ENCODE data around the gene DYNC2H1.

DYNC2H1 gene

DNA sequence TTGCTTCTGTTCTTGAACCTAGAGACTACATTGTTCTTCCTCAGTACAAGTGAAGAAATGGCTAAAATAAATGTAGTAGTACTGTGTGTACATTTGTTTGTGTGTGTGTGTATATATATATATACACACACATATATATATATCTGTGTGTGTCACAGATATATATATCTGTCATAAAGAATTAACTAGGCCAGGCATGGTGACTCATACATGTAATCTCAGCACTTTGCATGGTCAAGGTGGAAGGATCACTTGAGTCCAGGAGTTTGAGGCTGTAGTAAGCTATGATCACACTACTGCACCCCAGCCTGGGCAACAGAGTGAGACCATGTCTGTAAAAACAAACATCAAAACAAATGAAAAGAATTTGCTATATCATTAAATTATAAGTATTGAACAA is 164.8 kb downstream of the DYNC2H1 start:
- no peak for DNase-seq (ENCODE audit: low read depth, low spot score)

DNA sequence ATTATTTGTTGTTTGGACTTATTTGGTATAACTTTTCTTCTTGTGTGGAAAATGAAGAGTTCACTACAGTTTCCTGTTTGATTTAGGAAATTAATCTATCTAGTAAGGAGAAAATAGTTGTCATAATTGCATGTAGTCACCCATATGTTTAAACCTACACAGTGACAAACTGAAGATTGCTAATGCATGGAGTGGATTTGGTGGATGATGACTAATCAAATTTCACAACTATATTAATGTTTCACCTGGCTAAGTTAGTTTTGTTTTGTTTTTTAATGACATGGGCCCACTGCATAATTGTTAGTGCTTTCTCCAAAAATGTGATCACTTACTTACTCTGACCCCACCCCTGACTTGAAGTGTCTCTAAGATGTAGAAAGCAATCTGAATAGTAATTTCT is 170.6 kb downstream of the DYNC2H1 start:
- no peak for DNase-seq (ENCODE audit: low read depth, low spot score)

DNA sequence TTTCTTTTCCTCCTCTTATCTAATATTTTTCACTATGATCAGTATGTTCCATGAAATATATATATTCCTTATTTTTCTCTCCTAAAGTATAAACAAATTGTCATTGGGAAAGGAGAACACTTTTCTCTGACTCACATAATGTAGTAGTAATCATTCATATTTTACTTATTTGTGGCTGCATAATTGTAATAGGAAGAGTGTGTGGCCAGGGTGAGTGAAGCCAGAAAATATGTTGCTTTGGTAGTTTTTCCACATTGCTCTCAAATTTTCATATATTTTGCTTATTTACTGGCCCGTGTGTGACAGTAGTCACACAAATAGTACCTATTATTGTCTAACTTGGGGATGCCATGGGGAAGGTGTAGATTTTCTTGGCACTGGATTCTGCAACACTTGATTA is 172.1 kb downstream of the DYNC2H1 start:
- DNase-seq (ENCODE audit: low read depth, low spot score) = no peak

DNA sequence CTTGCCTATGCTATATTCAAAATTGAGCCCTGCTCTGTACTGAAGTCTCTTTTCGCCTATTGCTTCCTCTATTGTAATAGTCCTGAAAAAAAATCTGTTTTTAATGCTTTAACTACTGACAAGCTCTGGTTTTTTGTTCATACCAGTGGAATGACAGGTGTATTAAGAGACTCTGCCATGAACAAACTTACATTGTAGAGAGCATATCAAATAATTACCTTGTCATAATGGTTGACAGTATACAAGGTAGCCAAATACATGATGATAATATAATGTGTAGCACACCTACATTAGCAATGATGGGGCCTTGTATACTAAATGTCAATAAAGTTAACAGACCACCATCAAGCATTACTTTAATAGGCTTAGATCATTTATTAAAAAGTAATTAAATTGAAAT is 175.0 kb downstream of the DYNC2H1 start:
- DNase-seq (ENCODE audit: low read depth, low spot score) = no peak

DNA sequence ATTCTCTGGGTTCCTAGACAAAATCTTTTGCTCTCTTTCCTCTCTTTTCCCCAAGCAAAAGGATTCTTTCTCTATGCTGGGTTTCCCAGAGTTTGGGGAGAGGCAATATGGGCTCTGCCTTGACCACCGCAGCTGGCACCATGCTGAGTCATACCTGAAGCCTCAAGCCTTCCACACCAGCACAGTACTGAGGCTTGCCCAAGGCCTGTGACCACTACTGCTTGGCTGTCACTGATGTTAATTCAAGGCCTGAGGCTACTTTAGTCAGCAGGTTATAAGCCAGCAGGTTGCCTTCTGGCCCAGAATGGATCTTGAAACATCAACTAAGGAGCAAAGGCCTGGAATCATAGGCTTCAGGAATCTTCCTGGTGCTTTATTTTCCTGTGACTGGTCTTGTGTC is 185.3 kb downstream of the DYNC2H1 start:
- DNase-seq (ENCODE audit: low read depth, low spot score) = no peak

DNA sequence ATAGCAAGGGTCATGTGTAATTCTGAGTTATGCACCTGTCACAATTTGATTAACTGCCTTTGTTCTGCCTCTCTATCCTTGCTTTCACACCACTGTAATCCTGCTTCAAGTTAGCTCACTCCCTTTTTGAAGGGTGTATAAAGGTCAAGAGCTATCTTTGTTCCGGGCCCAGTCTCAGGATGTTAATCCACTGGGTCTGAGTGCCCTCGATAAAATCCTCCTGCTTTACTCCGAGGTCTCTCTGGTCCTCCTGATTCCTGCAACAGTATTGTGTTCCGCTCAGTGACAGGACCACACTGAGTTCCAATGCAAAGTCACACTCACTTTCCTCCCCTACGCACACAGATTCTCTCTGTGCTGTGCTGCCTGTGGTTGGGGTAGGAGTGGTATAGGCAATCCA is 186.5 kb downstream of the DYNC2H1 start:
- no peak for DNase-seq (ENCODE audit: low read depth, low spot score)

DNA sequence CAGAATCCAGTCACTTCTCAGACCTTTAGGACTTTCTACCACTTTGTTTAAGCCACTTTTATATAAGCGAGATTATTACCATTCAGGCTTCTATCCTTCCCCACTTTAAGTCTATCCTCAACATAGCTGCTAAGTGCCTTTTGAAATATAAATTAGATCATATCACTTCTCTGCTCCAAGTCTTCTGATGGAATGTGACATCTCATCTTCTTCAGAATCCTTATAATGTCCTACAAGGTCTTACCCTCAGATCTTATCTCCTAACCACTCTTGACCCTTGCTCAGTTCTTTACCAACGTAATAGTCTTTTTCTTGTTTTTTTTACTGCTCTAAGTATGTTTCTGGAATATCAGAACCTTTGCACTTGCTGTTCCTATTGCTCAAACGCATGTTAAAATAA is 188.7 kb downstream of the DYNC2H1 start:
- no peak for DNase-seq (ENCODE audit: low read depth, low spot score)

DNA sequence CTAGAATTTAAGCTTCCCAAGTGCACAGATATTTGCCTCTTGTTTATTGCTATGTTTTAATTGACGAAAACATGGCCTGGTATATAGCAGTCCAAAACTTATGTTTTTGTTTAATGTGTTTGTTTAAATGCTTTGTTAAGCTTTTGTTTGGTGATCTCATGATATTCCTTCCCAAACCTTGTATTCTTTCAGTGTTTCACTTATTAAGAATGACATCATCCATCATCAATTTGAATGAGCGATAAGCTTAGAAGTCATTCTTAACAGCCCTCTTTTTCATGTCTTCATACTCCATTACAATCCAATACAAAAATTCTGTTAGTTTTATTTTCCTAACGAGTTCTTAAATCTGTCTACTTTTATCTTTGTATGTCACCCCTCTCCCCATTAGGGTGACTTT is 206.0 kb downstream of the DYNC2H1 start:
- no peak for DNase-seq (ENCODE audit: low read depth, low spot score)

DNA sequence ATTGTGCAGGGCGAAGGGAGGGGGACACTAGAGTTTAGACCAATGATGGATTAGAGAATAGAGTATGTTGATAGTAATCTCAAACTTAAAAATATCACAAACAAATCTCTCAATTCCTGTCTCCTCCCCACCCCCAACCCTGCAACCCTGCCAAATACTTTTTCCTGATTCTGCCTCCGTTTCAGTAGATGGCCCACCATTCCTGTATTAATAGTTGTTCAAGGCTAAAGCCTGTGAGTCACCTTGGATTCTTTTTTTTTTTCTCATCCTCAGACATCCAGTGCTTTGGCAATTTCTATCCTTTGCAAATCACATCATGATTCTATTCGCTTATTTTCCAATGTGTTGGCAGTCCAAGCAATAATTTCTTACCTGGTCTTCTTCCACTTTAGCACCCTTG is 207.9 kb downstream of the DYNC2H1 start:
- DNase-seq (ENCODE audit: low read depth, low spot score) = no peak

DNA sequence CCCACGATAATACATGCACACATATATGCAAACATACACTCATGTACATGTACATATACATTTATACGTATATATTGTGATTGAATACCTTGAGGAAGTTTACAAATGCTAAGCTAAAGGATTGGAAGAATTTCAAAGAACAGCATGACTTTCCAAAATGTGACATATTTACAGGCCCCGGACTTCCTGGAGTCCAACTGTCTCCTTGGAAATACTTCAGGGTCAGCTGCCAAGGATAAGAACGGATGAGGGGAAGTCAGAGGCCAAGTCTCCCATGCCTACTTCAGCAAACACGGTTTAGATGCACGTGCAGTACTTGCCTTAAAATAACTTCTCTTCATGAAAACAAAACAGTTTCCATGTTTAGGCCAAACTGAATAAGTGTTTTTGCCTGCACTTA is 213.6 kb downstream of the DYNC2H1 start:
- no peak for DNase-seq (ENCODE audit: low read depth, low spot score)

DNA sequence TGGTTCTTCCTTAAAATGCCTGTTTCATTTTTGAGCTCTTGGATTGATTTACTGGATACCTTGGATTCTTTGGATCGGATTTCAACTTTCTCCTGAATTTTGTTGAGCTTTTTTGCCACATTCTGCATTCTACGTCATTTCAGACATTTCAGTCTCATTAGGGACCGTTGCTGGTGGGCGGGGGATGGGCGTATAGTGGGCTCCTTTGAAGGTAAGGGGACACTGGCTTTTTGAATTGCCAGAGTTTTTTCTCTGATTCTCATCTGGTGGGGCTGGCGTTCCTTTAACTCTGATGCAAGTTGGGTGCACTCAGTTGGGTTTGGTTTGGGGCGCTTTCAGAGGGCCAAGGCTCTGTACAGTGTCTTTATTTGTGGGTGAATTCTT is 216.5 kb downstream of the DYNC2H1 start:
- DNase-seq (ENCODE audit: low read depth, low spot score) = no peak

DNA sequence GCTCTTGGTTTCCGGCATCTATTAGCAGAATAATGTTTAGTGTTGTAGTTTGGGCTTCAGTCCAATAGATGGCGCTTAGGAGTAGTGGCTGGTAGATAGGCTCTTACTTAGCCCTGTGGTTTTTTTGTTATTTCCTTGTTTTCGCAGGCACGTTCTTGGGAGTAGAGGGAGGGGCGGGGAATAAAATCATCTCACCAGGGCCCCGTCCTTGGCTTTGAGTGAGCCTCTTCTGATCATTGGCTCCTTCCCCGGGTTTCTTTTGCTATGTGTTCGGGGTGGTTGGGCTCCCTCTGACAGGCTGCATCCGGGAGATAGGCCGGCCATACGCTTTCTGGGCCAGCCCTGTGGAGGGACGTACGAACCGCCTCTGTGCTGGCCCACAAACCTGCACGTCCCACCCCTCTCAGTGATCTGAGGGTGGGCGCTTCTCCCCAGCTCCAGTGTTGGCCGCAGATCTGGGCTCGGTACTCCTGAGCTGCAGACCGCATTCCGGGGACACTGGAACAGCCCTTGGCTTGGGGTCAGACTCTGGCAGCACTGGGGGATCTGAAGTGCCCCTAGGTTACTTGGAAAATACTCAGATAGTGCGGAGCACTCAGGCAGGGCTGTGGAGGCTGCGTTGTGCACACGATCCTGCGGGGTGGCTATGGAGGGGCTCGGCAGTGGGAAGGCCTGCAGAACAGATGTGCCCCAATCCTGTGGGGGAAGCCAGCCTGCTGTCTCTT is 217.0 kb downstream of the DYNC2H1 start:
- DNase-seq (ENCODE audit: low read depth, low spot score) = peak; percentile 61

DNA sequence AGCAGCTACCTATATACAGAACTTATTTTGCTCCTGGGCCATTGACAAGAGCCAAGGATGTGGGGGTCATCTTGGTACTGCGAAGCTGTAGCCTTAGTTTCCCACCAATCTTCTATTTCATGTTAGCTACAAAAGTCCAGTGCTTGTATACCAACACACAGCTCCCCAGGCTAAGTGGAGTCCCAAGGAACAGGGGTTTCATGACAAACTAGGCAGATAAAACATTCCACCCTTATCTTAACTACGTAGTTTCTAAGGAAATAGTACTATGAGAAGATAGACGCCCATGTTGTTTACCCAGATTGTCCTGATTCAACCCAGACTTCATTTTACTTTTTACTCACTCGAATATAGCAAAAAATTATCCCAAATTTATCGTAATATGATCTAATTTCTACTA is 218.5 kb downstream of the DYNC2H1 start:
- no peak for DNase-seq (ENCODE audit: low read depth, low spot score)

DNA sequence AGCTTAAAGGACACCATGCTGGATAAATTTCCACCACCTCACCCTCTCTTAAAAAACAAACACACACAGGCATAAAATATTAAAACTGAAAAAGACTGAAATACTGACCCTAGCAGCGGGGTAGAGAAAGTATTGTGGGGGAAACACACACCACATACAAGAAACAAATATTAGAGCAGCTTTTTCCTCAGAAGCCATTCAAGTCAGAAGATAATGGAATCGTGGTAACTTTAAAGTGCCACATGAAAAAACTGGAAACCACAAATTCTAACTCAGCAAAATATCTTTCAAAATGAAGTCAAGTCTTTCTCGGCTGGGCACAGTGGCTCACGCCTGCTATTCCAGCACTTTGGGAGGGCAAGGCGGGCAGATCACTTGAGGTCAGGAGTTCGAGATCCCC is 223.2 kb downstream of the DYNC2H1 start:
- no peak for DNase-seq (ENCODE audit: low read depth, low spot score)

DNA sequence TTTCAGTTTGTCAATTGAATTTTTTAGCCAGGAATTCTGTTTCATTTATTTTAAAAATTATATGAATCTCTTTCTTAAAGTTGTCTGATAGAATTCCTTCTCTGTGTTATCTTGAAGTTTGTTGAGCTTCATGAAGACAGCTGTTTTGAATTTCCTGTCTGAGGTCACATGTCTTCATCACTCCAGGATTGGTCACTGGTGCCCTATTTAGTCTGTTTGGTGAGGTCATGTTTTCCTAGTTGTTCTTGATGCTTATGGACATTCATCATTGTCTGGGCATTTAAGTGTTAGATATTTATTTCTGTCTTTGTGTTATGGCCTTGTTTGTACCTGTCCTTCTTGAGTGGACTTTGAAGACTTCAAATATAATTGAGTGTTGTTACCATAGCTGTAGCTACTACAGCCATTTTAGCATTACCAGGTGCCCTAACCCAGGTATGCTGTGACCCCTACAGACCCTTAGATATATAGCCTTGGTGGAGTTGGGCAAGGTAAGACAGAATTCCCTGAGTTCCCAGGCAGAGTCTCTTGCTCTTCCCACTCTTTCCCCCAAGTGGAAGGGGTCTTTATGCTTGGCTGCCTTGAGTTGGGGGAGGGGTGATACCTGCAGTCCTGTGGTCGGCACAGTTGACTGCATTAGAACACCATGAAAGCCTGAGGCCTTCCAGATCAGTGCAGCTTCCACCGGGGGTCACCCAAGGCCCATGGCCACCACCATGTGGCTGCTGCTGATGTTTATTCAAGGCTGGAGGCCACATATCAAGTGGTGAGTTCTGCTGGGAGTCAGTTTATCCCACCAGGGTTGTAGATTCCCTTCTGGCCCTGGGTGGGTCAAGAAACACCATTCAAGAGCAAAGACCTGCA is 229.6 kb downstream of the DYNC2H1 start:
- DNase-seq (ENCODE audit: low read depth, low spot score) = peak; percentile 15

DNA sequence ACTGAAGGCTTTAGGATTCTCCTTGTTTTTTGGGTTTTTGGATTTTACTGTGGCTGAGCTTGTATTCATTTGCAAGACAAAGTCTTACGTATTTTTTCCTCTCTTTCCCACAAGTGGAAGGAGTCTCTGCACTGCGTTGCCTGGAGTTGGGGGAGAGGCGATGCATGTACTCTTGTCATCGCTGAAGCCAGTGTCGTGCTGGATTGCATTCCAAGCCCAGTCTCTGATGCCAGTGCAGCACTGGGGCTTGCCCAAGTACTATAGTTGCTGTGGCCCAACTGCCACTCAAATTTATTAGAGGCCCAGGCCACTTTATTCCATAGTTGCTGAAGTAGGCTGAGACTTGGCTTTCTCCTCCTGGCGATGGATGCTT is 230.2 kb downstream of the DYNC2H1 start:
- no peak for DNase-seq (ENCODE audit: low read depth, low spot score)

DNA sequence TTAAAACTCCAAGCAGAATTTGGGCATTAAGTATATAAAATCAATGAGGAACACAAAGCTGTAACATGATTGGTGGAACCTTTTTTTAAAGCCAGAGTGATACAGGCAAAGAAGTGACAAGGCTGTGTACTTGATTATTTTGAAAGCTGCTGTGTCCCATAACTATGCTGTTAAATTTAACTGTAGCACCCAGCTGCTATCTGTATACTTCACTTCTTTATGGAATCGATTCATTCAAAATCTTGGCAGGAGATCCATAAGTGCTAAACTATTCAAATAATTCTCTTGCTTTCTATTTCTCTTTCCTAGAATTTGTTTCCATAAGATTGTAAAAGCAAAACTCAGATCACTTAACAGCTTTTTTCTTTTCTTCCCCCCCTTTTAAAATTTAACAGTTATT is 231.7 kb downstream of the DYNC2H1 start:
- DNase-seq (ENCODE audit: low read depth, low spot score) = no peak

DNA sequence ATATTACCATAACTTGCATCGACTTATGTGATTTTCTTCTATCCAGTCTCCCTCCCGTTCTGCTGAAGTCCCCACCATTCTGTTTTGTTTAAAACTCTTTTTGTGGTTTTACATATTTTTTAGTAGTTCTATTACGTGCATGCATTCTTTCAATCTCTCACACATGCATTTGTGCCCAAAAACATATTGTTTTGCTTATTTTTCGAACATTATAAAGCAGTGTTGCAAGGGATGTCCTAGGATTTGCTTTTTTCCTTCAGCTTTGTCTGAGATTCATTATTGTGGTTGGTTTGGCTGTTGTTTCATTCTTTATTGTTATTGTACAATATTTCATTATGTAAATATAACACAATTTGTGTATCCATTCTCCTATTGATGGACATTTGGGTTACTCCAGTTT is 235.7 kb downstream of the DYNC2H1 start:
- DNase-seq (ENCODE audit: low read depth, low spot score) = no peak

DNA sequence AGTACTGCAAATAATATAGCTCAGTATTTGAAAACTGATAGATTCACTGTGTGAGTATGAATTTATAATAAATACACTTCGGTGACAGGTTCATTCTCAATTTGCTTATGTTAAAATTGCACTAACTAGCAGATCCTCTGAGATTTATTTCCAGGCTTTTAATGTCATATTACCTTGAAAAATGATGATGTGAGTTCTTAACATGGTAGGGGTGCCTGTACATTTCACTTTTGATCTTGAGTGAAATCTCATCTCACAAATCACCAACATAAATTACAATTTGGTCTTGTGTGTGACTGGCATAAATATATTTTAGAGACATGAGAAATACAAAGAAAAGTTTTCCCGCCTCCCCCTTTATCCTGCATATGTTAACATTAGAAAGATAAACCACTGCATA is 240.4 kb downstream of the DYNC2H1 start:
- no peak for DNase-seq (ENCODE audit: low read depth, low spot score)

DNA sequence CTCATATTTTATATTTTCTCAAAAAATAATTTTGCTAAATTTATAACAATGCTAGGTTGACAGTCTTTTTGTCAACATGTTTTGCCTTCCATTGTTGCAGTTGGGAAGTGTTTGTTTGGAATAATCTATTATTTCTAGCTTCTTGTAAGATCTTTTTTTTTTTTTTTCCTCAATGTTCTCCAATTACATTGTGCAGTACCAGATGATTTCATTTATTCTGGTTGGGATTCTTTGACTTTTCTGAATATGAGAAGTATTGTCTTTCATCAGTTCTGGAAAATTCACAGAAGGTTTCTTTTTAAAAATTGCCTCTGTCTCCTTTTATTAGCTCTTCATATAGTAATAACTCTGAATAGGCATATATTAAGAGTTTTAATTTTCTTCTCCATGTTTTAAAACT is 245.4 kb downstream of the DYNC2H1 start:
- no peak for DNase-seq (ENCODE audit: low read depth, low spot score)

DNA sequence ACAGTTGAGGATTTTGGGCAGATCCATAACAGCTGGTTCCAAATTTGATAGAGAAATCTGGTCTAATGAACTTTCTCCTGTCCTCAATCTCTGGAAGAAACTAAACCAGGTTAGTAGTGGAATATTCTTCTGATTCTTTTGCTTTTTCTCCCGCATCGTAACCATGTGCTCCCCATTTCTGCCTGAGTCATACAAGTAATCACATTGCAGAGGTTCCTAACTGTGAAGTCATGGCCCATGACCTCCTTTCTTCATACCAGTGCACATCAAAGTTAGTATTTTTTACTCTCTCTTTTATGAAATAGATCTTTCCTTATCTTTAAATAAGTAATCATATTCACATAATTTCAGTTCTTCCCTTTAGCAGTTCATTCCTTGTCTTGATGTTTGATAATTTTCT is 249.0 kb downstream of the DYNC2H1 start:
- no peak for DNase-seq (ENCODE audit: low read depth, low spot score)

DNA sequence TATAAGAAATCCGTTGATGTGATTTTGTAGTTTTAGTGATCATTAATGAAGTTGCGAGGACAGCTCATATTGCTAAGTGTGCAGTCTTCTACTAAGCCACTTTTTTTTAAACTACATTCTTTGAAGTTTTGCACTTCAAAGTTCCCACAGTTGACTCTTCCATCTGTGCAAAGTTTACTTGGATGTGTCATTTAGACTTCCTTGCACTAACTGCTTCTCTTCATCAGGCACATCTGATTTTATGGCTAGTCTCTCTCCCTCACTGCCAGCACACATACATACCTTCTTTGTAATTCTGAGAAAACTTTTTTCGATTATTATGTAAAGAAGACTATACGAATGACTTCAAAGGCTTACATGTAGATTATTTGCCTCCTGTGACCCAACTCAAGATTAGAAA is 250.0 kb downstream of the DYNC2H1 start:
- no peak for DNase-seq (ENCODE audit: low read depth, low spot score)

DNA sequence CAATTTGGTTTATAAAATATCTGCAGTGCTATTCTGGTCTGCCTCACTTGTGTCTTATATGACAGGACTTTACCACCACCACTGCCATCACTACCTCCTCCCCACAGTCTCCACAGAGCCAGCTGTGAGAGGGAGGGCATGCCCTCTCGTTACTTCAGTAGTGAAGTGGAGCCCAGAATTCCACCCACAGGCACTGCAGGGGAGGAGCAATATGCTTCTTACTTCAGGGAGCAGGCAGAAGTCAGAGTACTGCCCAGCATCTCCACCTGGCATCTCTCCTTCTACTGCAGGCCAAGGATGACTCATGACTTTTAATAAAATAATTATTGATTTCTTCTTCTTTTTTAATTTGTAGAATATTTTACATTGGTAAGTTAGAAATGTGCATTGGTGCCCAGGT is 255.5 kb downstream of the DYNC2H1 start:
- no peak for DNase-seq (ENCODE audit: low read depth, low spot score)
